DOHH2 (cell line): ENCODE data around the gene GRM6.

ENCODE experiments used
- H3F3A ChIP-seq: fragments of 200-600 bp; sonication (generic), shearing (Covaris generic); 2 replicates; pipeline ENCODE4 v1.6.0; 2016; ENCODE audit warnings: antibody characterized with exemption, mild to moderate bottlenecking; ENCODE audit not compliant: control insufficient read depth, insufficient read depth
- H3K27ac ChIP-seq: fragments of 200-600 bp; sonication (generic); 2 replicates; pipeline ENCODE4 v1.5.1; 2014; ENCODE audit warnings: low read depth, mild to moderate bottlenecking, low read length, moderate library complexity
- H3K27me3 ChIP-seq: fragments of 200-600 bp; sonication (generic); 2 replicates; pipeline ENCODE4 v1.6.1; 2014; ENCODE audit warnings: mild to moderate bottlenecking, low read length, mixed read lengths; ENCODE audit not compliant: control insufficient read depth
- H3K36me3 ChIP-seq: fragments of 200-600 bp; sonication (generic); 2 replicates; pipeline ENCODE4 v1.6.1; 2014; ENCODE audit warnings: mild to moderate bottlenecking, low read length, moderate library complexity, mixed read lengths; ENCODE audit not compliant: control insufficient read depth
- H3K4me1 ChIP-seq: fragments of 200-600 bp; sonication (generic); 2 replicates; pipeline ENCODE4 v1.6.1; 2014; ENCODE audit warnings: mild to moderate bottlenecking, low read length, mixed read lengths; ENCODE audit not compliant: control insufficient read depth
- H3K4me2 ChIP-seq: fragments of 200-600 bp; sonication (generic); 2 replicates; pipeline ENCODE4 v1.6.0; 2014; ENCODE audit warnings: mild to moderate bottlenecking, low read length, moderate library complexity
- H3K4me3 ChIP-seq: fragments of 200-600 bp; sonication (generic); 2 replicates; pipeline ENCODE4 v1.5.1; 2014; ENCODE audit warnings: mild to moderate bottlenecking, low read length, mixed read lengths
- H3K79me2 ChIP-seq: fragments of 200-600 bp; sonication (generic); 2 replicates; pipeline ENCODE4 v1.6.1; 2014; ENCODE audit warnings: mild to moderate bottlenecking, low read length, mixed read lengths; ENCODE audit not compliant: control insufficient read depth
- H3K9me2 ChIP-seq: fragments of 200-600 bp; sonication (generic); replicated peaks from 2 replicates; pipeline ENCODE4 v1.6.1; 2014; ENCODE audit warnings: mild to moderate bottlenecking, low read length, mixed read lengths; ENCODE audit not compliant: control insufficient read depth
- H3K9me3 ChIP-seq: fragments of 200-600 bp; sonication (generic); 2 replicates; pipeline ENCODE4 v1.6.1; 2014; ENCODE audit warnings: antibody characterized with exemption, low read length, mixed read lengths; ENCODE audit not compliant: control insufficient read depth, insufficient read depth
- H4K20me1 ChIP-seq: fragments of 200-600 bp; sonication (generic); 2 replicates; pipeline ENCODE4 v1.6.0; 2014; ENCODE audit warnings: low read depth, mild to moderate bottlenecking, antibody characterized with exemption, low read length, moderate library complexity; ENCODE audit not compliant: control insufficient read depth, insufficient read depth
- EZH2phosphoT487 ChIP-seq: fragments of 200-600 bp; sonication (generic); IDR thresholded peaks from 2 replicates; pipeline ENCODE4 v1.6.1; 2017; ENCODE audit warnings: borderline replicate concordance, mild to moderate bottlenecking, antibody characterized with exemption, low read length, moderate library complexity, mixed read lengths
- TF ChIP-seq, protein P1 (sequence below): fragments of 200-600 bp; sonication (generic); IDR thresholded peaks from one replicate; pipeline ENCODE4 v1.5.1; 2014; ENCODE audit warnings: antibody characterized with exemption, mild to moderate bottlenecking, low read depth, low read length; ENCODE audit not compliant: poor library complexity, severe bottlenecking

GRM6 gene

DNA sequence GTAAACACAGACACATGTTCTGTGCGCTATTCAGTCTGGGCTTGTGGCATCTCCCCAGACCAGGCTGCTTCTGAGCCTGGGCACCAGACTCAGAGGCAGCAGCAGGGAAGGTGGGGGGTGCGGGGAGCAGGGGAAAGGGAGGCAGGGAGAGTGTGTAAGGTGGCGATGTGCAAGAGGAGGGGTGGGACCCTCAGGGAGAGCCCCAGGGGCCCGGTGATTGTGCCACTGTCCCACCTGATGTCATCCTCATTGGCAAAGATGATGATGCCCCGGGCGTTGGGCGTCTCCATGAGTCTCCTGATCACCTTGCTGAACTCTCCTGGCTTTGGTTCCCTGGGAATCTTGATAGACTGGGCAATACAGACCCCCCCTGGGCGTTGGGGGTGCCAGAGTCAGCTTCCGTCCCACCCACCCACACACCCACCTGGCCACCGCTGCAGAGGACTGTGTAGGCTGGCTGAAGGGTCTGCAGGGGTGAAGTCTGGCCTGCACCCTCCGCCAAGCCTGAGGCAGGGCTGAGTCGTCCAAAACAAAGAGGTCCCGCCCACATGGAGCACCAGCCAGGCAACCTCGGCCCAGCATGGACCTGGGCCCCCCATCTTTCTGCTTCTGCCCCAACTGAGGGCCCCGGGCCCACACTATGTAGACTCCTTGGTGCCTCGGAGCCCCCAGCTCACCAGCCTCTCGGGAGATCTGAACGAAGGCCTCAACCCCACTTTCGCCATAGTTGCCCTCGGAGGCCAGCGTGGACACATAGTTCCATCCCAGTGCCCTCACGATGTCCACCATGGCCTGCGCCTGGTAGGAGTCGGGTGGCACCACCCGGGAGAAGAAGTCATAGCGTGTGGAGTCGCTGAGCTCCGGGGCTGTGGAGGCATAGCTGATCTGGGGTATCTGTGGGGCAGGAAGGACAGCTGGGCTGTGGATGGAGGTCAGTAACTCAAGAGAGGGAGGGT, 3.7 kb downstream of the GRM6 start:
- Histone ChIP-seq H3F3A (no peaks in the 10 kb centered on the region), H3K9me3 (peaks cover 7% of the 10 kb centered on the region; the same call in 1 of the 2 replicates), H3K4me2 (no peak overlapping the region), H3K36me3 (no peaks in the 10 kb centered on the region), H4K20me1 (no peaks in the 10 kb centered on the region), H3K79me2 (no peaks in the 10 kb centered on the region), H3K27ac (no peak overlapping the region), H3K27me3 (no peaks in the 10 kb centered on the region), H3K4me3 (no peak overlapping the region), H3K4me1 (no peaks in the 10 kb centered on the region), H3K9me2 (no peaks in the 10 kb centered on the region)
- no peak for TF ChIP-seq EZH2phosphoT487
- TF ChIP-seq, protein P1, sequence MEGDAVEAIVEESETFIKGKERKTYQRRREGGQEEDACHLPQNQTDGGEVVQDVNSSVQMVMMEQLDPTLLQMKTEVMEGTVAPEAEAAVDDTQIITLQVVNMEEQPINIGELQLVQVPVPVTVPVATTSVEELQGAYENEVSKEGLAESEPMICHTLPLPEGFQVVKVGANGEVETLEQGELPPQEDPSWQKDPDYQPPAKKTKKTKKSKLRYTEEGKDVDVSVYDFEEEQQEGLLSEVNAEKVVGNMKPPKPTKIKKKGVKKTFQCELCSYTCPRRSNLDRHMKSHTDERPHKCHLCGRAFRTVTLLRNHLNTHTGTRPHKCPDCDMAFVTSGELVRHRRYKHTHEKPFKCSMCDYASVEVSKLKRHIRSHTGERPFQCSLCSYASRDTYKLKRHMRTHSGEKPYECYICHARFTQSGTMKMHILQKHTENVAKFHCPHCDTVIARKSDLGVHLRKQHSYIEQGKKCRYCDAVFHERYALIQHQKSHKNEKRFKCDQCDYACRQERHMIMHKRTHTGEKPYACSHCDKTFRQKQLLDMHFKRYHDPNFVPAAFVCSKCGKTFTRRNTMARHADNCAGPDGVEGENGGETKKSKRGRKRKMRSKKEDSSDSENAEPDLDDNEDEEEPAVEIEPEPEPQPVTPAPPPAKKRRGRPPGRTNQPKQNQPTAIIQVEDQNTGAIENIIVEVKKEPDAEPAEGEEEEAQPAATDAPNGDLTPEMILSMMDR = no peak

DNA sequence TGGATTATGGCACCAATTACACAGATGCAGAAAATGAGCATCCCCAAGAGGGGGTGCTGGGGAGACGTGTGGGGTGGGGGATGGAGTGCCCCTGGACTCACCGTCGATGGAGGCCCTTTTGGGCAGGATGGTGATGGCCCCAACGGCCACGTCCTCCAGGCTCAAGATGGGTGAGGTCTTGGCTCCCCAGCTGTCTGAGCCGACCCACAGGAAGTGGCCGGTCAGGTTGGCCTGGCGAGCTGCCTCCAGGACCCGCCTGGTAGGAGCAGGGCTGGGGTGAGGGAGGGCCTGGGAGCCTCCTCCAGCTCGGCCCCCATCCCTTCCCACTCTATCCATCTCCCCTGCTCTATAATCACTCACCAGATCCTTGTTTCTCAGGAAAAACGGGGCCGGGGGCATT, 4.6 kb downstream of the GRM6 start:
- H3K27me3 ChIP-seq = no peaks in the 10 kb centered on the region
- H3K4me1 ChIP-seq = no peaks in the 10 kb centered on the region
- H3K4me2 ChIP-seq = no peak overlapping the region
- no peaks in the 10 kb centered on the region for H3K36me3 ChIP-seq
- no peak overlapping the region for H3K27ac ChIP-seq
- H3K9me3 ChIP-seq = peaks cover 13% of the 10 kb centered on the region; the same call in 1 of the 2 replicates
- H3F3A ChIP-seq = no peaks in the 10 kb centered on the region
- no peak overlapping the region for H3K4me3 ChIP-seq
- no peaks in the 10 kb centered on the region for H4K20me1 ChIP-seq
- no peak for TF ChIP-seq EZH2phosphoT487
- TF ChIP-seq, protein P1 = no peak
- H3K79me2 ChIP-seq = no peaks in the 10 kb centered on the region
- H3K9me2 ChIP-seq = no peaks in the 10 kb centered on the region

DNA sequence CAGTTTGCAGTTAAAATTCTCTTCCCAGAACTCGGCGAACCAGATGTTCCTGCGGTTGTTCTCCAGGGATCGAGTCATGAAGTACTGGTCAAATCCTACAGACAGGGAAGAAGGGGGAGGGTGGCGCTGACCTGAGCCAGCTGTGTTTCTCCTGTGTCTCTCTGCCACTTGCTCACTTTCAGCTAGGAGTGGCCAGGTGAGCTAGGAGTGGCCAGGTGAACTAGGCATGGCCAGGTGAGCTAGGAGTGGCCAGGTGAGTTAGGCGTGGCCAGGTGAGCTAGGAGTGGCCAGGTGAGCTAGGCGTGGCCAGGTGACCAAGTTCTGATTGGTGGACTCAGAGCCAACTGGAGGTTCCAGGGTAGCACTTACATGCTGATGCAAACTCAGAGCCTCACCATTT, 5.8 kb downstream of the GRM6 start:
- peaks cover 18% of the 10 kb centered on the region; the same call in 1 of the 2 replicates for H3K9me3 ChIP-seq
- H3K36me3 ChIP-seq = no peaks in the 10 kb centered on the region
- no peak overlapping the region for H3K27ac ChIP-seq
- H3K79me2 ChIP-seq = no peaks in the 10 kb centered on the region
- H3K4me3 ChIP-seq = no peak overlapping the region
- H3K27me3 ChIP-seq = no peaks in the 10 kb centered on the region
- H4K20me1 ChIP-seq = no peaks in the 10 kb centered on the region
- H3F3A ChIP-seq = no peaks in the 10 kb centered on the region
- no peak overlapping the region for H3K4me2 ChIP-seq
- H3K4me1 ChIP-seq = no peaks in the 10 kb centered on the region
- no peak for TF ChIP-seq EZH2phosphoT487
- TF ChIP-seq, protein P1 = no peak
- no peaks in the 10 kb centered on the region for H3K9me2 ChIP-seq
